GM12878 (cell line): ENCODE data around the gene STEAP2. TPM values are rescaled to one million over a fixed set of nuclear protein-coding genes. Genes with fewer than 3 reads are reported as not detected.

ENCODE experiments used
- ATAC-seq: fragments of 200-7000 bp; cut with Tn5 transposase; 3 replicates; pipeline ENCODE4 v1.9.1; 2020; ENCODE audit warnings: mild to moderate bottlenecking, moderate library complexity
- BruUV-seq: library from RNA; stranded (reverse); fragments of 400-500 nt; replicated peaks from 2 replicates; lab custom pipeline; 2021; lab: Mats Ljungman, UMichigan
- CTCF ChIA-PET: fragments of 300-600 bp; sonication (Branson Sonifier 250); formaldehyde crosslinking; extraction: SDS; loops from one replicate; lab custom pipeline; 2021; ENCODE audit warnings: inconsistent platforms; lab: Yijun Ruan, JAX
- POLR2A ChIA-PET: fragments of 350-600 bp; formaldehyde crosslinking; extraction: SDS; loops from one replicate; lab custom pipeline; 2021; ENCODE audit warnings: inconsistent platforms; lab: Charles Lee
- RAD21 ChIA-PET: fragments of 300-600 bp; sonication (Branson Sonifier 250); formaldehyde crosslinking; loops from one replicate; lab custom pipeline; 2023; ENCODE audit warnings: antibody characterized with exemption; ENCODE audit not compliant: unreplicated experiment; lab: Charles Lee
- SMC1A ChIA-PET: fragments of 300-600 bp; sonication (Branson Sonifier 250); formaldehyde crosslinking; loops from one replicate; lab custom pipeline; 2023; ENCODE audit not compliant: unreplicated experiment, uncharacterized antibody; lab: Charles Lee
- DNase-seq: peaks from one replicate; pipeline ENCODE4 v3.0.0-alpha.2; 2011; ENCODE audit warnings: low read depth, low spot score
- FAIRE-seq: peaks from 3 replicates; lab custom pipeline; 2011; peaks lifted over from hg19 to GRCh38; lab: Jason Lieb, UNC
- H2AFZ ChIP-seq: 2 replicates; pipeline ENCODE4 v1.6.0; 2011; ENCODE audit warnings: low read depth, low read length, control low read depth; ENCODE audit not compliant: control insufficient read depth
- H3K27ac ChIP-seq: 2 replicates; pipeline ENCODE4 v1.5.1; 2011; ENCODE audit warnings: control low read depth; ENCODE audit not compliant: control insufficient read depth, insufficient read depth
- H3K27me3 ChIP-seq, 2 experiments: replicated peaks in 1 of 2; 2 replicates each; pipeline versions ENCODE4 v1.6.0 to v1.6.1; 2011; ENCODE audit warnings: low read length in 1 of 2; ENCODE audit not compliant: control insufficient read depth in 2 of 2, insufficient read depth in 2 of 2
- H3K36me3 ChIP-seq, 2 experiments: 2 replicates each; pipeline ENCODE4 v1.5.1; 2011; ENCODE audit warnings: low read length in 1 of 2; ENCODE audit not compliant: control insufficient read depth in 2 of 2, insufficient read depth in 2 of 2
- H3K4me1 ChIP-seq: 2 replicates; pipeline ENCODE4 v1.6.1; 2011; ENCODE audit warnings: mild to moderate bottlenecking, low read length, moderate library complexity, mixed read lengths; ENCODE audit not compliant: control insufficient read depth, insufficient read depth
- H3K4me2 ChIP-seq: 2 replicates; pipeline ENCODE4 v1.6.0; 2011; ENCODE audit warnings: control low read depth; ENCODE audit not compliant: control insufficient read depth, insufficient read depth
- H3K4me3 ChIP-seq: fragments of 200-600 bp; sonication (generic); 2 replicates; pipeline ENCODE4 v1.5.1; 2016
- H3K79me2 ChIP-seq: 2 replicates; pipeline ENCODE4 v1.6.0; 2011; ENCODE audit warnings: low read length; ENCODE audit not compliant: control insufficient read depth, insufficient read depth
- H3K9ac ChIP-seq: 2 replicates; pipeline ENCODE4 v1.8.0; 2011; ENCODE audit warnings: low read length, control low read depth, mixed read lengths; ENCODE audit not compliant: control insufficient read depth, insufficient read depth
- H3K9me3 ChIP-seq: replicated peaks from 3 replicates; pipeline ENCODE4 v1.5.1; 2011; ENCODE audit warnings: mild to moderate bottlenecking, low read length; ENCODE audit not compliant: control insufficient read depth, insufficient read depth
- H4K20me1 ChIP-seq: 2 replicates; pipeline ENCODE4 v1.6.0; 2011; ENCODE audit not compliant: control insufficient read depth, insufficient read depth
- CEBPB ChIP-seq, 2 experiments: fragments of 150-350 bp in 1 of 2; IDR thresholded peaks; 2 replicates each; pipeline ENCODE4 v1.6.1; 2012 to 2014; ENCODE audit warnings: low read depth in 2 of 2, low read length in 2 of 2, borderline replicate concordance in 1 of 2, inconsistent platforms in 1 of 2
- ETV6 ChIP-seq, 2 experiments: fragments of 450-650 bp in 1 of 2; IDR thresholded peaks in 1 of 2; conservative IDR thresholded peaks in 1 of 2; 2 replicates each; pipeline ENCODE4 v1.6.1; 2014; ENCODE audit warnings: antibody characterized with exemption in 1 of 2, borderline replicate concordance in 1 of 2, low read depth in 1 of 2, mild to moderate bottlenecking in 1 of 2, moderate library complexity in 1 of 2
- MEF2B ChIP-seq: fragments of 450-650 bp; IDR thresholded peaks from 2 replicates; pipeline ENCODE4 v1.6.1; 2018; ENCODE audit warnings: mild to moderate bottlenecking, moderate library complexity; ENCODE audit not compliant: partially characterized antibody, poor library complexity, severe bottlenecking
- NFIC ChIP-seq: IDR thresholded peaks from 2 replicates; pipeline ENCODE4 v1.6.1; 2012; ENCODE audit warnings: low read depth, mild to moderate bottlenecking, inconsistent platforms, low read length, moderate library complexity
- RAD21 ChIP-seq: IDR thresholded peaks from 2 replicates; pipeline ENCODE4 v1.6.1; 2011; ENCODE audit warnings: mild to moderate bottlenecking, low read depth, low read length, moderate library complexity; ENCODE audit not compliant: insufficient read depth
- RUNX3 ChIP-seq: IDR thresholded peaks from 2 replicates; pipeline ENCODE4 v1.6.1; 2012; ENCODE audit warnings: low read length, inconsistent platforms
- SMAD1 ChIP-seq: fragments of 450-650 bp; IDR thresholded peaks from 2 replicates; pipeline ENCODE4 v1.6.1; 2018; ENCODE audit warnings: mild to moderate bottlenecking, low read depth; ENCODE audit not compliant: partially characterized antibody
- SRF ChIP-seq, 2 experiments: IDR thresholded peaks; 2 replicates each; pipeline ENCODE4 v1.6.1; 2011; ENCODE audit warnings: low read depth in 2 of 2, low read length in 2 of 2, mild to moderate bottlenecking in 1 of 2, moderate library complexity in 1 of 2
- WGBS: methylation state at CpG from one replicate; pipeline ENCODE4 v1.1.6; 2016; ENCODE audit warnings: low lambda C conversion rate; ENCODE audit not compliant: insufficient replicate concordance, insufficient coverage; ENCODE audit errors: missing lambda C conversion rate; 5-methylcytosine and 5-hydroxymethylcytosine counted together
- in situ Hi-C: fragments of 300-500 bp; cut with MboI; formaldehyde crosslinking; loops from 9 replicates; pipeline ENCODE4 v1.14.3; 2018; ENCODE audit warnings: mixed read lengths
- intact Hi-C: fragments of 100-400 bp; cut with micrococcal nuclease; formaldehyde crosslinking; loops from one replicate; pipeline ENCODE4 v1.14.2; 2022; ENCODE audit not compliant: unreplicated experiment
- polyA plus RNA-seq, 11 experiments: library from polyadenylated mRNA; depleted of rRNA in 4 of 11; unstranded in 6 of 11; stranded (reverse) in 5 of 11; fragments of >200 nt; fragmentation: Nextera tagmentation in 4 of 11; fragmentation: Illumina TruSeq in 1 of 11; extraction: Ambion mirVana in 4 of 11; extraction: Trizol in 1 of 11; gene quantifications; 1 replicate in 1 of 11; 2 replicates in 10 of 11; pipeline versions ENCODE4 v1.2.1 to v1.2.3, GENCODE V29; 2011 to 2016; ENCODE audit warnings: inconsistent platforms in 2 of 11, missing spikeins in 2 of 11, low read depth in 1 of 11
- total RNA-seq, 4 experiments: library from RNA; depleted of rRNA in 3 of 4; stranded (reverse); fragments of >200 nt in 3 of 4; fragmentation: Illumina TruSeq in 1 of 4; extraction: Trizol in 1 of 4; gene quantifications; 2 replicates each; pipeline versions ENCODE4 v1.2.1 to v1.2.3, GENCODE V29; 2013 to 2021

The STEAP2 gene
- total and polyA plus RNA-seq, 10 of the 15 experiments (the other 5 are each of a cell fraction or from before 2014, with no cell fraction given) = 0.64 to 17.6 (median 1.8) TPM

- TF ChIP-seq ETV6 (conservative IDR thresholded peaks at IDR 0.05 in 1 of 2, IDR thresholded peaks at IDR 0.05 in 1 of 2; ENCODE audit: borderline replicate concordance in 1 of 2, low read depth in 1 of 2) = no peak
Observed at GRCh38 chr7:90229682-90230081, 18.1 kb downstream of the STEAP2 start (continued).

GRCh38 chr7:90230834-90231233, 19.3 kb downstream of the STEAP2 start:
- DNase-seq = no peak
- no peak overlapping the region for H3K9ac ChIP-seq
- ATAC-seq = no peak
- H3K4me3 ChIP-seq = no peak overlapping the region
- no peaks in the 10 kb centered on the region for H3K9me3 ChIP-seq
- ChIA-PET SMC1A (interaction anchor here (1.5 to 12.3 kb wide), 3 partner anchors 12 to 115 kb away, joined by 6 to 116 read pairs (median 47); partner anchors contain the start of genes CFAP69 and STEAP2), RAD21 (no interaction called here), POLR2A (interaction anchor here (1.5 kb wide), 1 partner anchor 9 kb away, joined by 4 read pairs; no protein-coding TSS in a partner anchor), CTCF (interaction anchor here (0.8 to 1.0 kb wide), 4 partner anchors 17 to 192 kb away, joined by 3 to 5 read pairs (median 4); partner anchors contain the start of gene STEAP1)
- H3K4me2 ChIP-seq = no peak overlapping the region
- no peaks in the 10 kb centered on the region for H3K4me1 ChIP-seq
- no peaks in the 10 kb centered on the region for H3K79me2 ChIP-seq
- intact Hi-C loops = no loop called here
- no peak overlapping the region for H3K27ac ChIP-seq
- H2AFZ ChIP-seq = no peak overlapping the region
- in situ Hi-C loops = no loop called here
- no peaks in the 10 kb centered on the region for H4K20me1 ChIP-seq
- WGBS = 49% methylated on average over 2 of the region's 2 CpGs
- no TSS peak for BruUV-seq
- TF ChIP-seq CEBPB (IDR thresholded peaks at IDR 0.05; ENCODE audit: borderline replicate concordance in 1 of 2, low read depth in 2 of 2, low read length in 2 of 2) = no peak
- no peak for TF ChIP-seq NFIC
- TF ChIP-seq MEF2B = no peak
- TF ChIP-seq RAD21 = no peak
- TF ChIP-seq RUNX3 = no peak
- no peak for TF ChIP-seq SRF (IDR thresholded peaks at IDR 0.05; ENCODE audit: low read depth in 2 of 2, low read length in 2 of 2)
- no peak for TF ChIP-seq SMAD1
- FAIRE-seq = no peak
- H3K27me3 ChIP-seq = no peaks in the 10 kb centered on the region
- H3K36me3 ChIP-seq = no peaks in the 10 kb centered on the region
